Inferior parietal cortex (tissue), 1 donor: Measurements from ENCODE around the gene KLHL42.
"Not testable (repeated sequence)": the region's sequence is repeated elsewhere in the genome, so short reads cannot be mapped to it uniquely, and the experiment has no call there.

ENCODE experiments used
- DNase-seq: peaks from one replicate; pipeline ENCODE4 v3.0.0-alpha.2; 2016; ENCODE audit errors: extremely low spot score

Gene KLHL42

GRCh38 chr12:27817766-27818165 is 37.7 kb downstream of the KLHL42 start:
- no peak for DNase-seq

DNA sequence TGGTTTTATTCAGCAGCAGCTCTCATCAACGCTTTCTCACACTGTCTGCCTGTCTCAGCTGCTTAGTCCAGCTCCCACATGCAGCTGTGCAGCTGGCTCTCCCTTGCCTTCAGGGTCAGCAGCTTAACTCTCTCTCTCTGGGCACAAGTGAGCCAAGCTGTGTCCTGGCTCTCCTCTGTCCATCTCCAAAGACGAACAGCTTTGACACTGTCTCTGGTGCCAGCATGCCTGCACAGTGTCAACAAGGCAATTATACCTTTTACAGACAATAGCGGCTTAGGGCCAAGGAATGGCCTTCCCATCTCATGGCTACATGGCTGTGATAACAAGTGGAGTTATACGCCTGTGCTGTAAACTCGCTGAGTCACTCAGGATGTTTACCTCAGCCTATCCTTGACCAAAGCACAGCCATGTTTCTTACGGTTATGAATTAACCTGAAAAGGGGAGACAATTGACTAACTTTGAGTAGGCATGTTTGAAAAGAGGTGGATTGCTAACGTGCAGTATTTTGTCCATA is 38.4 kb downstream of the KLHL42 start:
- DNase-seq = no peak

GRCh38 chr12:27820564-27820963 is 40.5 kb downstream of the KLHL42 start:
- DNase-seq = no peak

DNA sequence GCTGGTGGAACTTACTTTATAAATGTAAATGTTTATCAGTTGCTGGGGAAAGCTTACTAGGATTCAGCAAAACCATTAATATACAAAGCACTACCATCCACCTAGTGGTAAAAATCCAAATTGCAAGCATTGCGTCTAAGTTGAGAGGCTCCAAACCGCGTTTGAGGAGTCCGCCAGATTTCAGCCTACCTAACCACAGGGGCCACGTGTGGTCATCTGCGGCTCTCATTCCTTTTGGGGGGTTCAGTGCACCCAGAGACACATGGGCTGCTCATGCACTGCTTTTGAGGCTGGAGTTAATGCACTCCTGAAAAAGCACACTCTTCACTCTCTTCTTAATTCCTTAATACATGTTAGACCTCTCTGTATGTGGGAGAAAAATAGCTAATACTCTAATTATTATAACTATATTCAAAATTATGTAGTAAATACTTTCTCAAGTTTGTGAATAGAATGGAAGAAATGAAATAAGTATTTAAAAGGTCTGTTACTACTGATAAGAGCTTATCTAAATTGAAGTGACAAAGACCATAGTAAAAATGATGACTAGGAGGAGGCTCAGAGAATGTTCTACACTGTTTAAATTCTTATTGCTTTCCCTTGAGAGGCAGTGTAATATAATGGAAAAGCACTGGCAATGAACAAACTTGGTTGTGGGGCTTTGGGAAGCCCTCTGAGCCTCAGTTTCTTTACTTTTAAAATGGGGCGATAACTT is 41.4 kb downstream of the KLHL42 start:
- DNase-seq = peak; percentile 93

DNA sequence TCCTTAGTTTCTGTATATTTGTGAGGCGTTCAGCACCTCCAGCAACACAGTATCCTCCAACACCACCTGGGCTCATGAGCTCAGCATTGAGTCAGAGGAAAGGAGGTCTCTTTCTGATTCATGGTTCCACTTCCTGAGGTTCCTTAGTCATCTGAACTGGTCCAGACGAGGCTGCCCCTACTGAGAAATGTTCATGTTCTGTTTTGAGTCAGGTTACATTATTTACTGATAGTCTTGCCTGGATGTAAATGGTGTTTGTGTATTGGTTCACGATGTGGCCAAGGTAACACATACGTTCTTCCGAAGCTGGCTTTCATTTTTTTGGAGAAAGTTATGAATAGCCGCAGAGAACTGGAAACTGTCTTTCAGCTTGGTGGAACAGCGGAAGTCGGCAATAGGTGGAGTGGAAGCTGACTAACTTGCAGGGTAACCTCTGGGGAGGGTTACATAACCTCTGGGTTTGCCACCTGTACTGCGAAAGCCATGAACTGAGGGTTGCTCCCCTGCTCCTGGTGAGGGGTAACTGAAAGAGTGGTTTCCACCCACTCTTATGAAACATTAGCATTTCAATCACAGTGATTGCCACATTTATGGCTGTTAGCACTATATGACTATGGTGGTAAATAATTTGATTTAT is 42.2 kb downstream of the KLHL42 start:
- no peak for DNase-seq

GRCh38 chr12:27823038-27823437 is 43.0 kb downstream of the KLHL42 start:
- DNase-seq = no peak

GRCh38 chr12:27824126-27824842 is 44.3 kb downstream of the KLHL42 start:
- DNase-seq = no peak

DNA sequence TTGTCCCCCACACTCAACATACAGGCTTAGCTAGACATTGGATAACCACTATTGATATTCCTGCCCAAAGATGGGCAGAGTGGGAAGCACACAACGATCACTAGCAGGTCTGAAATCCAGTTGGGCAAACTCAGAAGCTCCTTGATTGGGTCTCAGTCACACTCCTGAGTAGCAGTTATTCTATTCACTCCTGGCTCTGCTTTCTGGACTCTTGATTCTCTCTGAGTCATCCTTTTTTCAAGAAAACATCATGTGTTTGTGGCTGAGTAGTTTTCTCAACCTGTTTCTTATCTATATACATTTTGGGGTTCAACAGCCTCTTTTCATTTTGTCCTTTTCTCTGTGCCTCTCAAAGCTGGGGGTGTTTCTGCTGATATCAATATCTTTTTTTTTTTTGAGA is 46.0 kb downstream of the KLHL42 start:
- no peak for DNase-seq

GRCh38 chr12:27828196-27828595 is 48.2 kb downstream of the KLHL42 start:
- no peak for DNase-seq

DNA sequence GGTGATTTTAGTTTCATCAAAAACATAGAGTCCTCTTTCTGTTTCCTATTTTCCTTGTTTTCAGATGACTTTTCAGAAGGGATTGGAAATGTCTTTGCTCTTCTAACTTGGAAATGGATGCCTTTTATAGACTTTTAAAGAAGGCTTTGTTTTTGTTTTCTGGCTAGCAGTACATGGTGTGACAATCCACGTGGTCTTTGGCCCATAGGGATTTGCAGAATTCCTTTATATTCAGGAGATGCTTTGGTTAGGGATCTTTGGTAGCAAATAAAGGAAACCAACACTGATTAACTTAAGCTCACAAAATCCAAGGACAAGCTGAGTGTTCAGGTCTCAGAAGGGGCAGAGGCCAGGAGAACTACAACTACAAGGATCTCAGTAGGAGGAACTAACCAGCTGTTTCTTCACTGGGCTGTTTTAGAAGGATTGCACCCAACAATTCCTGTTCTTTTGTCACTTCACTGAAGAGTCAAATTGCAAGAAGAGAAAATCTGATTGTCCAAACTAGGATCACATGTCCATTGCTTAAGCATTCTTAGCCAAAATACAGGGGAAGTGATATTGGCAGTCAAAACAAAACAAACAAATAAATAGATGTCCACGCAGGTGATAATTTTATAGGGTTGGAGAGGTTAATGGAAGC is 58.6 kb downstream of the KLHL42 start:
- DNase-seq = no peak

- no peak for DNase-seq
These were observed 60.4 kb downstream of the KLHL42 start for GRCh38 chr12:27840229-27840999.

- DNase-seq = no peak
These were observed 61.4 kb downstream of the KLHL42 start for GRCh38 chr12:27841392-27841882.

GRCh38 chr12:27843714-27844245 is 63.7 kb downstream of the KLHL42 start:
- no peak for DNase-seq

DNA sequence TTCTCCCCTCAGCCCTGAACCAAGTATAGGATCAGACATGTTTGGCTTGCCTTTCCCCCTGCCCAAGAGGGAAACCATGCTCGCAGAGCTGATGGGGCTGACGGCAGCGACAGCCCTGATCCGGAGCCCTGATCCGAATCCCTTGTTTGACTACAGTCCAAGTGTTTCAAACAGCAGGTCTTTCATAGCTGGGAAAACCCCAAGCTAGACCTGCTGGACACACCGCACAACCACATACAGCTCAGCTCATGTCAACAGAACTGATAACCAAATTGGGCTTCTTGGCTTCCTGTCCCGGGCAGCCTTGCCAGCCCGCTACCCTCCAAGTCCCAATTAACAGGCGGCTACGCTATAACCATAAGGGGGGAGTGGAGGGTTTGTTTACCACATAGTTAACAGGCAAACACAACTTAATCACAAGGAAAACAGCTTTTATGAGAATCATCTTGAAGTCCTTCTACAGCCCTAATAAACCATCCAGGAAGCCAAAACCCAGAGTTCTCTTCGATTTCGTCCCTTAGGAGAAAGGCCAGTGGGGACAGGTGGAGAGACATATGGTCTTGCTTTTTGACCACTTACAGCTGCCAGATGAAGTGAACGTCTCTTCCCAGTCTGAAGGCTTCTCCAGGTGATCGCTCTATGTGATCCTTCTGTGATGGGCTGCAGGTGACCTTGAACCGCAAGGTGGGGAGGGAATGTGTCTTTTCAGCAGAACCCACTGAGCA is 64.5 kb downstream of the KLHL42 start:
- DNase-seq = no peak

DNA sequence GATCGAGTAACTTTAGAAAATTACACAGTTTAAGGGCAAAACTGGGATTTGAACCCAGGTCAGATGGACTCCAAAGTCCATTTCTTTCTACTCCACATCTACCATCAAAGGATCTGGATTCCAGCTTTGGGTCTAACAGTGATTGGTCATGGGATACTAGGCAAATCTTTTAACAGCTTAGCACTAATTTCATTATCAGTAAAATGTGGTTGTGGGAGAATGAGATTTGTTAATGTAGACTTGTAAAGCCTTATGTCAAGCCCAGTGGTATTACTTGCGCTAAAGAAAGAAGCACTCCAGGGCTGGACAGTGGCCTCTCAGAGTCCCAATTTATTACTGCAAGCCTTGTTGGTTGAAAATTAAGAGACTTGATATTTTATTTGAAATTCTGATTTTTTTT is 65.2 kb downstream of the KLHL42 start:
- DNase-seq = no peak

- not testable (repeated sequence) for DNase-seq
These were observed 65.7 kb downstream of the KLHL42 start for GRCh38 chr12:27845706-27846105.

GRCh38 chr12:27847293-27847692 is 67.3 kb downstream of the KLHL42 start:
- DNase-seq = not testable (repeated sequence)

DNA sequence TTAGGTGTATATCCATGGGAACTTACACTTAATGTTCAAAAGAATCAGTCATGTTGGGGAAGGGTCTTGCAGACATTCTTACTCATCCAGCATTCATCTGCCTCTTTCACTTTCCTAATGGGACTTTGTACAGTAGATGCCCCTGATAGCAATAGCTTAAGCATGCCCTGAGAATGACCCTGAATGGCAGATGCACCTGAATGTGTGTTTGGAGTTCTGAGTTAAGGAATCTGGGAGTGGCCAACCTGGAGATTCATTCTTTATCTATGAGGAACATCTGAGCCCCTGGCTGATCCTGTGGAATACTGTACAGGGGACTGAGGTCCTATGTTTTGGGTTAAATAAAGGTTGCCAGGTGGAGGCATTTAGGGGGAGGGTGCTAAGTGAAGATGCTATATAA is 71.3 kb downstream of the KLHL42 start:
- DNase-seq = no peak

DNA sequence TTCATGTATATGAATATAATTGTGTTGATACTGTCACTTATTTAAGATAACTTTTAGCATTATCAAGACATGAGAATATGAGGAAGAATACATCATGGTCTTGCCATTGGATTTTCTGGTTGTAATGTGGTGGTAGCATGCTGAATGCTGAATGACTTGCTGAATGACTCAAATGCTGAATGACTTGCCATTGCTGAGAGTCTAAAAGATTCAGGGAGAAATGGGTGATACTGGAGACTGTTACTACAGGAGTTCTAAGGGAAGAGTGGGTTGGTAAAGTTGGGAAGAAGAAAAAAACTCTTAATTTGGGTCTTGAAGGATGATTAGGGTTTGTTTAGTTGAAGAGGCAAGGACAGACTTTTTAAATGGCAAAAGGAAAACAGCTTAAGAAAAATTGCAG is 72.1 kb downstream of the KLHL42 start:
- no peak for DNase-seq
